H1 (cell line): ENCODE results near the gene RFX2. TPM values are rescaled to one million over a fixed set of nuclear protein-coding genes. Genes with fewer than 3 reads are reported as not detected.

ENCODE experiments used
- E2F6 ChIP-seq: IDR thresholded peaks from 2 replicates; pipeline ENCODE4 v1.6.1; 2012; ENCODE audit warnings: inconsistent platforms
- EGR1 ChIP-seq: IDR thresholded peaks from 2 replicates; pipeline ENCODE4 v1.6.1; 2011; ENCODE audit warnings: low read depth, low read length, borderline replicate concordance
- RNF2 ChIP-seq: fragments of 200-900, 300-1000 bp; sonication (generic); IDR thresholded peaks from 2 replicates; pipeline ENCODE4 v1.7.1; 2016; ENCODE audit warnings: borderline replicate concordance, low read depth, mild to moderate bottlenecking, antibody characterized with exemption, low read length; ENCODE audit not compliant: poor library complexity, severe bottlenecking; ENCODE audit errors: missing control alignments
- RXRA ChIP-seq: IDR thresholded peaks from 2 replicates; pipeline ENCODE4 v1.6.1; 2011; ENCODE audit warnings: low read depth, mild to moderate bottlenecking, low read length, moderate library complexity; ENCODE audit not compliant: insufficient read depth
- SP4 ChIP-seq: IDR thresholded peaks from 2 replicates; pipeline ENCODE4 v1.6.1; 2012; ENCODE audit warnings: low read length, inconsistent platforms
- polyA plus RNA-seq, 7 experiments: library from polyadenylated mRNA; depleted of rRNA in 3 of 7; stranded (reverse) in 5 of 7; unstranded in 2 of 7; fragments of >200 nt in 5 of 7; fragments of 200-250 nt in 2 of 7; gene quantifications; 1 replicate in 5 of 7; 2 replicates in 1 of 7; 4 replicates in 1 of 7; pipeline versions ENCODE4 v1.2.1 to v1.2.3, GENCODE V29; 2011 to 2013; ENCODE audit warnings: missing spikeins in 2 of 7, mixed read lengths in 2 of 7
- total RNA-seq: library from RNA; stranded (reverse); fragmentation: NEBNext Ultra II Directional; extraction: Animal tissue kit (Norgen Biotek cat#: 25700); gene quantifications from 2 replicates; pipeline ENCODE4 v1.2.1, GENCODE V29; 2021

Gene RFX2
- total and polyA plus RNA-seq, 2 of the 8 experiments (the other 6 are each of a cell fraction or from before 2014, with no cell fraction given): 4.8 to 5.3 TPM

- TF ChIP-seq SP4 (no peak), RNF2 (no peak), E2F6 (no peak), EGR1 (no peak), RXRA (no peak)
Observed at GRCh38 chr19:5967571-5967970, 142.7 kb downstream of the RFX2 start (continued).
